Measurements from ENCODE around the gene CD6. TPM values are rescaled to one million over a fixed set of nuclear protein-coding genes. Genes with fewer than 3 reads are reported as not detected.

The CD6 gene
- total RNA-seq, 3 donors from 2014 or later (not counting 1 experiment from before 2014, with no cell fraction given), result 18.9 to 111 (median 85.6) TPM

Other genes with a start within 250 kb of the CD6 start
- not detected for gene MS4A18, start 247.0 kb upstream of the CD6 start, total RNA-seq
- gene MS4A15, start 214.8 kb upstream of the CD6 start, total RNA-seq, result not detected
- gene MS4A10, start 186.3 kb upstream of the CD6 start, total RNA-seq, result not detected
- gene CCDC86, start 129.6 kb upstream of the CD6 start, total RNA-seq, result 10 to 100 TPM; 10.6 to 12.5 (median 10.7) TPM
- 10 to 100 TPM in 1 of 3 donors, 1 to 10 TPM in 1, under 1 TPM in 1; 0.66 to 12.4 (median 1.7) TPM for gene PTGDR2, start 115.7 kb upstream of the CD6 start, total RNA-seq
- under 1 TPM in 1 of 3 donors, not detected in 2; 0.35 TPM for gene ZP1, start 104.1 kb upstream of the CD6 start, total RNA-seq
- gene PRPF19, start 65.1 kb upstream of the CD6 start, total RNA-seq, result 10 to 100 TPM; 61.0 to 69.7 (median 67.5) TPM
- 100 to 1,000 TPM in 1 of 3 donors, 10 to 100 TPM in 2; 89.3 to 102 (median 96.8) TPM for gene TMEM109, start 57.5 kb upstream of the CD6 start, total RNA-seq
- not detected for gene TMEM132A, start 47.2 kb upstream of the CD6 start, total RNA-seq
- gene SLC15A3, start 19.5 kb upstream of the CD6 start, total RNA-seq, result 10 to 100 TPM; 11.6 to 26.5 (median 20.1) TPM
- 10 to 100 TPM in 1 of 3 donors, 1 to 10 TPM in 2; 1.2 to 17.7 (median 7.9) TPM for gene CD5, start 130.8 kb downstream of the CD6 start, total RNA-seq
- 1 to 10 TPM; 6.4 to 6.9 (median 6.5) TPM for gene VPS37C, start 189.7 kb downstream of the CD6 start, total RNA-seq
- not detected for gene PGA3, start 231.8 kb downstream of the CD6 start, total RNA-seq